ENCODE results near the gene TMEM239.
"Not testable (repeated sequence)": the region's sequence is repeated elsewhere in the genome, so short reads cannot be mapped to it uniquely, and the experiment has no call there.

TMEM239 gene

GRCh38 chr20:2799688-2800520 is 16.3 kb upstream of the TMEM239 start:
- DNase-seq, result no peak

GRCh38 chr20:2800521-2801285 is 15.5 kb upstream of the TMEM239 start, which contains the start of gene CPXM1:
Gene CPXM1 (minus strand): TSS chr20:2800627. CDS start chr20:2800572, 55 bp downstream.
- DNase-seq, result no peak

DNA sequence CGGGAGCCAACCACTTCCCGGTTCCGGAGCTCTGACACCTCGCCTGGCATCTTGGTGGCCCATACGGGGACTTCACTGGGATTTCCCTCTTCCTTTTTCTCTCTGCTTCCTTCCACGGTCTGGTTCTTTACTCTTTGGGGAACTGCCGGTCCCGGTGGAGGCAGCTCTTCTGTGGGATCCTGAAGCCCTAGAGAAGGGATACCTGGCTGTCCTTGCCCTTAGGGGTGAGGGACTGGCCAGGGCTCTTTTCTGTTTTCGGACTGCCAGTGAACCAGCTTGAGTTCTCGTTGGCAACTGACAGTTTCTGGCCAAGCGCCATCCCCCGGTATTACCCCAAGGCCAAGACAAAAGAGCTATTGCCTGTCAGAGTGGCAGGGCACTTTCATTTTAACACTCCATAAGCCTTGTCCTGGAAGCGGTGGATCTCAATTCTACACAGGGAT is 14.9 kb upstream of the TMEM239 start:
- DNase-seq, result no peak

- DNase-seq, result no peak
Observed at GRCh38 chr20:2804041-2804828, 11.9 kb upstream of the TMEM239 start.

DNA sequence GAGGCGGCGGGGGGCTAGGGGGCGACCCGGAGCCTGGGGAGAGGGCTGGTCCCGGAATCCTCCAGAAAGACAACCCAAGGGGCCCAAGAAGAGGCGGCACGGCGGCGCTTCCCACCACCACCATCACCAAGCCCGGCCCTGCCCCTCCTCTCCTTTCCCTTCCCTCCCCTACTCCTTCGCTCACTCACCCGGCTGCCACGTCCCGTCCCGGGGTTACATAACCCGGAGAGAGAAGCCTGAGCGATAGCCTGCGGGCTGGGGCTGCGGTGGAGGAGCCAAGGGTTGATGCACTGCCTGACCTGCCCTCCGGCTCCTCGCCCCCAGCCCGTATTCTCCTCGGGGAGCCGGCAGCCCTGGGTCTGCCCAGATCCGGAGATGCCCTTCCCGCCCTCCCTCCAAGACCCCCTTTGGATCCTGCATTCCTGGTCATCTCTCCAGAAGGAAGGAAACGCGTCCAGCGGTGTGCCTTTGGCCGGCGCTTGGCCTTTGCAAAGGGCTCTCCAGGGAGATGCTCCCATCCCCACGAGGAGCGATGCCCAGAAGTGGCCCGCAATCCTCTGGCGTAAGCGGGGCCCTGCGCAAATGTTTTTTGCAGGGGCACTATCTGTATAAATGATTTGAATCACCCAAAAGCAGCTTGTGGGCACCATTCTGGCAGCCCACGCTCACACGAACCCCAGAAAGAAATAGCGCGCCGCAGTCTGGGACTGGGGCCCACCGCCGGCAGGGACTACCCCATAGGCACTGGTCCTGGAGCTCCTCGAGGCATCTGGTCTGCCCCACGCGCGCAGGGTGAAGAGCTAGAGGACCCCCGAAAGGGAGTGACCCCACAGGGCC is 11.1 kb upstream of the TMEM239 start:
- no peak for DNase-seq

GRCh38 chr20:2805689-2806350 is 10.3 kb upstream of the TMEM239 start:
- no peak for DNase-seq

DNA sequence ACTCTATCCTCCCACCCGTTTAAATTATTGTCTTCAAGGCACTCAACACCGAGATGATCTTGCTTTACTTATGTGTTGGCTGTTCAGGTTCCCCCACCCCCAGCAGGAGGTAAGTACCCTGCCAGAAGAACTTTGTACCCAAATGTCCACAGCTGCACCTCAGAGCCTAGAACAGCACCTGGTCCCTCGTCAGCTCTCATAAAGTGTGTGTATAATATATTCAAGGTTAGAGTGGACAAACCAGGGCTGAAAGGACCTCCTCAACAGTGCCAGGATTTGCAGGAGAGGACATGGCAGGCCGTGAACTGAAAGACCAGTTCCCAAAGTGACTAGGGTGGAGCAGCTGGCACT is 9.8 kb upstream of the TMEM239 start:
- DNase-seq, result no peak

GRCh38 chr20:2807019-2807418 is 9.1 kb upstream of the TMEM239 start:
- no peak for DNase-seq

DNA sequence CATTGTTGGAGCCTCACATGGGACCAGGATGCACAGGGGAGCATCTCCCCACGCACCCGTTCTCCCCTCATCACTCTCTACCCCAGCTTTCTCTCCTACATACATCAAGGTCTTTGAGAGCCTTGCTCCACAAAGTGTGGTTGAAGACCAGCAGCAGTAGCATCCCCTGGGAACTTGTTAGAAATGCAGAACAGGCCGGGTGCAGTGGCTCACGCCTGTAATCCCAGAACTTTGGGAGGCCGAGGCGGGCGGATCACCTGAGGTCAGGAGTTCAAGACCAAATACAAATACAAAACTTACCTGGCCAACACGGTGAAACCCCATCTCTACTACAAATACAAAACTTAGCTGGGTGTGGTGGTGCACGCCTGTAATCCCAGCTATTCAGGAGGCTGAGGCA is 8.2 kb upstream of the TMEM239 start:
- DNase-seq, result not testable (repeated sequence)

DNA sequence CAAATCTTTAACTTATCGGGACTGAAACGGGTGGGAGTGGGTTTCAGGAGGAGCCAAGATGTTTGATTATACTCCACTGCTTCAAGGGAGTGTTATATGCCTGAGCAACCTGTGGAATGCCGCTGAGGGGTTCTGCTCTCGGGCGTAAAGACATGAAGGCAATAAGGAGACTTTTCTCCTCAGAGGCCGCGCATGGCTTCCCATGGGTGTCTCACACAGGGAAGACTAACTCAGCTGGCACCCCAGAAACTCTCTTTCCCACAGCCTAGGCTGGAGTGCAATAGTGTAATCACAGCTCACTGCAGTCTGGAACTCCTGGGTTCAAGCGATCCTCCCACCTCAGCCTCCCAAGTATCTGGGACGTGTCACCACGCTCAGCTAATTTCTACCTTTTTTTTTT is 6.5 kb upstream of the TMEM239 start:
- DNase-seq, result no peak

DNA sequence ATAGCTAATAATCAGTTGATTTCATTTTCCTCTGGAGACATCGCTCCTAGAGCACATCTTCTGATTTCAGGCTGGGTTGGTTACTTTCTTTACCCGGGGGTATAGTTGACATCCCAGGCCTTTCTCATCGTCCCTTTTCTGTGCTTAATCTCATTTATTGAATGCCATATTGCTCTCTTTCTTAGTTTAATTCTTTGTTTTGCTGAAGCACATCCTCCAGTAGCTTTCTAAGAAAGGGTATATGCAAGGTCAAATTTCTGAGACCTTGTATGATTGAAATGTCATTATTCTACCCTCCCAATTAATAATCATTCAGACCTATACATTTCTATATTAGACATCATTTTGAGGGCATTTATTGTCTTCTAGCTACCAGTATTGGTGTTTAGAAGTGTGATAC is 4.0 kb upstream of the TMEM239 start:
- DNase-seq, result no peak

- DNase-seq, result no peak
Observed at GRCh38 chr20:2814076-2814475, 2.1 kb upstream of the TMEM239 start.

DNA sequence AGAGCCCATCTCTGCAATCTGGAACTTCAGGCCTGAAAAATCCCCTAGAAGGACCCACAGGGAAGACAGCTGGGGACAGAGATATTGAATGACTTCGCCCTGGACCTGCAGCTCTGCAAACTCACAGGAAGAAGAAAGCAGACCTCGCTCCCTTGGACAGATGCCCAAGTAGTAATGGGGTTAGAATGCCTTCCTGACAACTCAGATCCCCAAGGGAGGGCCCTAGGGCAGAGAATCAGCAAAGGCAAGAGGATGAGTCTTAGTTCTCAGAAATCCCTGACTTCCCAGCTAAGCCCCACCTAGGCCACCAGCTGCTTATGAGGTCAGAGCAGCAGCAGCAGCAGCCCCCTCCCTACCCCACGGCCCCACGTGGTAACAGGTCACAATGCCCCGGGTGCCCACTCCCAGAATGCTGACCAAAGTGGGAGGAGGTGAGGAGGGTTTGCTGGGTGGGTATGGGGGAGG is 1.5 kb upstream of the TMEM239 start, which contains the start of gene C20orf141:
C20orf141 (plus strand) TSS at position 401 of the 465 bp plus-strand sequence. CDS start 198 bp downstream, outside the sequence.
- no peak for DNase-seq

DNA sequence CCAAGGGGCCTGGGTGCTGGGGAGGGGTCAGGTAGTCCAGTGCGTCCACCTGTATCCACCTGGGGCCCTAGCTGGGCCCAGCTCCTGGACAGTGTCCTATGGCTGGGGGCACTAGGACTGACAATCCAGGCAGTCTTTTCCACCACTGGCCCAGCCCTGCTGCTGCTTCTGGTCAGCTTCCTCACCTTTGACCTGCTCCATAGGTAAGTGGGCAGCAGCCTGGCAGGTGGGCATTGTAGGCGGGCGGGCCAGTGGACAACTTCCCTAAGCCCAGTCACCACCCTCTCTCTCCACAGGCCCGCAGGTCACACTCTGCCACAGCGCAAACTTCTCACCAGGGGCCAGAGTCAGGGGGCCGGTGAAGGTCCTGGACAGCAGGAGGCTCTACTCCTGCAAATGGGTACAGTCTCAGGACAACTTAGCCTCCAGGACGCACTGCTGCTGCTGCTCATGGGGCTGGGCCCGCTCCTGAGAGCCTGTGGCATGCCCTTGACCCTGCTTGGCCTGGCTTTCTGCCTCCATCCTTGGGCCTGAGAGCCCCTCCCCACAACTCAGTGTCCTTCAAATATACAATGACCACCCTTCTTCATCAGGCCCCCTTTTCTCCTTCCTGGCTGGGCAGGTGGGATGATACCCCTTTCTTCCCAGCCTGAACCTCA is 793 bp upstream of the TMEM239 start:
- DNase-seq, result no peak

DNA sequence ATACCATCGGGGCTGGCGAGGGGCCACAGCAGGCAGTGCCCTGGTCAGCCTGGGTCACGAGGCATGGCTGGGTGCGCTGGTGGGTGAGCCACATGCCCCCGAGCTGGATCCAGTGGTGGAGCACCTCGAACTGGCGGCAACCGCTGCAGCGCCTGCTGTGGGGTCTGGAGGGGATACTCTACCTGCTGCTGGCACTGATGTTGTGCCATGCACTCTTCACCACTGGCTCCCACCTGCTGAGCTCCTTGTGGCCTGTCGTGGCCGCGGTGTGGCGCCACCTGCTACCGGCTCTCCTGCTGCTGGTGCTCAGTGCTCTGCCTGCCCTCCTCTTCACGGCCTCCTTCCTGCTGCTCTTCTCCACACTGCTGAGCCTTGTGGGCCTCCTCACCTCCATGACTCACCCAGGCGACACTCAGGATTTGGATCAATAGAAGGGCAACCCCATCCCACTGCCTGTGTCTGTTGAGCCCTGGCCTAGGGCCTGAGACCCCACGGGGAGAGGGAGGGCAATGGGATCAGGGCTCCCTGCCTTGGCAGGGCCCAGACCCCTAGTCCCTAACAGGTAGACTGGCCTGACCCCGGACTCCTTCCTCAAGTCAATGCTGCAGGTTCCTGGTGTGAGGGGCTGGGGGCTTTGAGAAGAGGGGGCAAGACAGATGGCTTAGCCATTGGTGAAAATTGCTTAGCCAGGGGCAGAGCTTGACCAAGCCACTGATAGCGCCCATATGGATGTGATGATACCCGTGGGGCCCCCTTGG is 598 bp downstream of the TMEM239 start:
- DNase-seq, result no peak

DNA sequence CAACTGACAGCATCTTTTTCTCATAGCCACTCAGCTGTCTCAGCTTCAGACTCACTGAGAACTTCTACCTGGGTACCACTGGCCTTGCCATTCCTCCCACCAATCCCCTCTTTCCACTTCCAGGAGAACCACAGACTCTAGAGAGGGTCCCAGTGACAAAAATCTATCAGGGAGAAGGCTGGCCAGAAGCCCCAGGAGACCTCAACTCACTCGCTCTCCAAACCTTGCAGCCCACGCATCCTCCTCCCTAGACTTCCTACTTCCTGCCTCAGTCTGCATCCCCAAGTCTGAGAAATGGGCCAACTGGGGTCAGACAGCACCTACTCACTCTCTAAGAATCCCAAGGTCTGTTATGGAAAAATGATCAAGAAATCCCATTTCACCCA is 1.2 kb downstream of the TMEM239 start:
- no peak for DNase-seq

DNA sequence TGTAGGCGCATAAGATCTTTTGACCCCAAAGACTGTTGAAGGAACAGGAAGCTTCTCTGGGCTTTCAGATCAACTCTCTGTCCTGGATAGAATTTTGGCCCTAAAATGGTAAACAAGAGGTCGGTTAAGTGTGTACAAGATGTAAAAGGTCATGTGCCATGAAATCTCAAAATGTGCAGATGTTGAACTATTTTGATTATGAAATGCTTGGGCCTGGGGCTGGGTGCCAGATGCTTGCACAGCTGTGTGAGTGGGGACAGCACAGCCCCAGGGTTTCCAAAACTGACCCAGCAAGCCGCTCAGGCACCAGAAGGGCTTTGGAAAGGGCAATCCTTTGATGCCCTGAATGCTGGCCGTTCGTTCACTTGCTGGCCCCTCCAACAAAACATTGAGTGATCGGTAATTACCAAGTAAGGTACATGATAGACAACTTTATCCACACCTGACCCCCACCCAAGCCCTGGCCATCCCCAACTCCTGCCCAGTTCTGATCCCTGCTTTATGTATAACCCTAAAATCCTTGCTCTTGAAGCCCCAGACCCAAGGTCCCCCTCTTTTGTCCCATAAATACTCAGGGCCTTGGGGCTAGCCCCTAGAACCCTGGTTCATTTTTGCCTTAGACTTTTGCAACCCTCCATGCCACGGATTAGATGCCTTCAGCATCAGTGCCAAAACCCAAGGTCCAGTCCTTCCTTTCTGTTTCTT is 1.9 kb downstream of the TMEM239 start:
- no peak for DNase-seq

DNA sequence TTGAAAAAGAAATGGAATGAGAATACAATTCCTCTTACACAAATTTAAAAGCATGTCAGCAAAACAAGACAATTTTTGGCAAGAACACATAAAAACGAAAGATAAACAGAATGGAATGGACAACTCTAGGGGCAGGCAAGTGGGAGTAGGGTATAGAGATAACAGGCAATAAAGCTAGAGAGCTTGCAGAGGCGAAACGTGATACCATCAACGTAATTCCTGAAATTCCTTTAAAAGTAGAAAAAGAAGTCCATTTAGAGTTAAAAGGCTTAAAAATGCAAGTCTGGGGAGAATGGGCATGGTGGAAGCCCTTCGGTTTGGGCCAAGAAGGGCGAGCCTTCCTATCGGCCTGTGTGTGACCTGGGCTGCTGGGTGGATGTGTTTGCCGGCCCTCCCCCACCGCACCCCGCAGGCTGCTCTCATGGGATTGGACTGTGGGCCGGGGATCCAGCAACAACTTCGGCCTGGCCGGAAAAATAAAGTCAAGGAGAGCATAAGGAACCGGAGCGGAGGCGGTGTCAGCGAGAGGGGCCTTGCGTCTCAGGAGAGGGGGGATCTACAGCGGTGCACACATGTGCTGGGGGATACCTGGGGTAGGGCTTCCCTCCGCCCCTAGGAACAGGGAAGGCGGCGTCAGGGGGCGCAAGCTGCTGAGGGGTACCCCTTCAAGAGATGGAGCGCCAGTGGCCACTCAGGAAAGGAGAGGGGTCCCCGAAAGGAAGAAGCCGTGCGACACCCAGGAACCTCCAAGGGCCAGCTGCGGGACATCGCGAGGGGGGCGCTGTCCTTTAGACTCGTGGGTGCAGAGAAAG is 4.1 kb downstream of the TMEM239 start:
- no peak for DNase-seq
